ENCODE results near the gene SLC43A2.
"Not testable (repeated sequence)": the region's sequence is repeated elsewhere in the genome, so short reads cannot be mapped to it uniquely, and the experiment has no call there.

Gene SLC43A2

DNA sequence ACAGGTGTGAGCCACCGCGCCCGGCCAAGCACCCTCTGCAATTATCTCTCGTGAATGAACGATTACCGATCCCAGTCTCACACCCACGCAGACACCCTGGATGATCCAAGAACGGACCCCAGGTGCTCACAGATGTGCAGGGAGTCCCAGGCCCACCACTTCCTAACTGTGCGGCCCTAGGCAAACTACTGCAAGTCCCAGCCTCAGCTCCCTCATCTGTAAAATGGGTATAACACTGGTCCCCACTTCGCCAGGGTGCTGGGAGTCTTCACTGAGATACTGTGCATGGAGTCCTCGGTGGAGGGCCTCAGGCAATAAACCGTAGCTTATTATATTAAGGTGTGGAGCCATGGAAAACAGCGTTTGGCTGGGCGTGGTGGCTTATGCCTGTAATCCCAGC is 44.5 kb downstream of the SLC43A2 start:
- DNase-seq, result no peak
- Mint-ChIP-seq H3K4me1 (ENCODE audit: low read depth in 2 of 2) (no peaks in the 10 kb centered on the region), H3K27ac (no peak overlapping the region), H3K9me3 (no peaks in the 10 kb centered on the region), H3K36me3 (ENCODE audit: insufficient read depth) (no peaks in the 10 kb centered on the region), H3K4me3 (no peak overlapping the region), H3K27me3 (no peaks in the 10 kb centered on the region)
- no peak for ATAC-seq (replicated peaks)

DNA sequence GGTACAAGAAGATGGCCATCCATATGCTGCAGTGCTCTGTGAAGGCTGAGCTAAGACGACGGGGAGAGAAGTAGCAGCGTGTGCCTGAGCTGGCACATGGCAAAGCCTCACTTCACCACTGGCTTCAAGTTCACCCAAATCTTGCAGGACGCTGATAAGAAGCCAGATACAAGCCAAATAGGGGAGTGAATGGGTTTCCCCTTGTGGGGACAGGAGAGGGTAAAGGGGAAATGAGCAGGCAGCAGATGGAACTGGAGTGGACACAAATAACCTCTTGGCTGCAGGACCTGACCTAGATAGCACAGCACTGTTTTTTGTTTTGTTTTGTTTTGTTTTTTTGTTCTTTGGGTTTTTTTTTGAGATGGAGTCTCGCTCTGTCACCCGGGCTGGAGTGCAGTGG is 45.1 kb downstream of the SLC43A2 start:
- no peaks in the 10 kb centered on the region for H3K36me3 Mint-ChIP-seq (ENCODE audit: insufficient read depth)
- H3K4me1 Mint-ChIP-seq (ENCODE audit: low read depth in 2 of 2), result no peaks in the 10 kb centered on the region

DNA sequence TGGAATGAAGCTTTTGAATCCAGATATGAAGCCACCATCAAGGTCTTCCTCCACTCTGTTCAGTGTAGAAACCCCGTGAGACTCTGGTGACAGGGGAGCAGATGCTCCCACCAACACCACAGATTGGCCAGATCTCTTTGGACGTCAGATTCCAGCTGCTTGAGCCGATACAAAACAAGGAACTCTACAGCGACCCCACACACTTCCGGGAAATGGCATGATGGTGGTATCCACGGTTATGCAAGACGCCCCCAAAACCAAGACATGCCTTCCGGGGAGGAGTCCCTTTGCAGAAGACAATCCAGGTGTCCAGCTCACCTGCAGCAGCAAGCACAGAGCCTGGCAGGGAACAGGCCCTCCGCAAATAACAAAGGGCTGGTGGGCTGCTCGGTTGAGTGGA is 46.3 kb downstream of the SLC43A2 start:
- no peaks in the 10 kb centered on the region for H3K36me3 Mint-ChIP-seq (ENCODE audit: insufficient read depth)
- DNase-seq (no peak), ATAC-seq (replicated peaks) (no peak)
- no peak overlapping the region for H3K4me3 Mint-ChIP-seq
- H3K27ac Mint-ChIP-seq, result no peak overlapping the region
- no peaks in the 10 kb centered on the region for H3K4me1 Mint-ChIP-seq (ENCODE audit: low read depth in 2 of 2)
- no peaks in the 10 kb centered on the region for H3K9me3 Mint-ChIP-seq
- no peaks in the 10 kb centered on the region for H3K27me3 Mint-ChIP-seq

More for the DNA sequence above, 45.1 kb downstream of the SLC43A2 start:
- ATAC-seq (replicated peaks) (no peak), DNase-seq (no peak)
- H3K4me3 Mint-ChIP-seq, result no peak overlapping the region
- H3K9me3 Mint-ChIP-seq, result no peaks in the 10 kb centered on the region
- H3K27me3 Mint-ChIP-seq, result no peaks in the 10 kb centered on the region
- H3K27ac Mint-ChIP-seq, result no peak overlapping the region

DNA sequence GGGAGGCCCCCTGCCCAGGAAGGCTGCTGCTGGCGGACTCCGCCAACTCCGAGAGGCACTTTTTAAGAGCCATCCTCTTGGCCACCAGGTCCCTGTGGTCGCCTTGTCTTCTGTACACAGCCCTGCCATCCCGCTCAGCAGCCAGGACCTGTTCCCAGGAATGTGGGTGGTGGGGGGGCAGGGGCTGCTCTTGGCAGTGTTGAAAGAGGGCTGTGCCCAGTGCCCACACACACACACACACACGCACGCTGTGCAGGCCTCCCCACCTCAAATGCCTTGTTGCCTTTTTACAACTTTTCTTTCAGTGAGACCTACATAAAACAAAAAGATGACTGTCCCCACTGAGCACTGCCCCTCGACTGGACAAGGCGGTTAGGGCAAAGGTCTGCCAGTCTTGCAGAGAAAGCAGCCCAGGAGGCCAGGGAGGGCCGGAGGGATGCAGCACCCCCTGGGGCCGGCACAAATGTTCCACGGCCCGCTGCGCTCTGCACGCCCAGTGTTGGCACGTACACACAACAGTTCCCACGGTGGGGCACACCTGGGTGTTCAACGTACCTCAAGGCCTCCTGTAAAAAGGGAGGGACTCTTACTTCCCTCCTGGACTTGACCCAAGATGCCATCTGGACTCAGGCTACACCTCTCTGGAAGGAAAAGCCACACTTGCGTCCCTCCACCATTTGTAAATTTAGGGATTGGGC is 47.5 kb downstream of the SLC43A2 start:
- no peaks in the 10 kb centered on the region for H3K4me1 Mint-ChIP-seq (ENCODE audit: low read depth in 2 of 2)
- H3K4me3 Mint-ChIP-seq, result no peak overlapping the region
- H3K27ac Mint-ChIP-seq, result no peak overlapping the region
- DNase-seq (no peak), ATAC-seq (replicated peaks) (no peak)
- no peaks in the 10 kb centered on the region for H3K36me3 Mint-ChIP-seq (ENCODE audit: insufficient read depth)
- no peaks in the 10 kb centered on the region for H3K9me3 Mint-ChIP-seq
- H3K27me3 Mint-ChIP-seq, result no peaks in the 10 kb centered on the region

DNA sequence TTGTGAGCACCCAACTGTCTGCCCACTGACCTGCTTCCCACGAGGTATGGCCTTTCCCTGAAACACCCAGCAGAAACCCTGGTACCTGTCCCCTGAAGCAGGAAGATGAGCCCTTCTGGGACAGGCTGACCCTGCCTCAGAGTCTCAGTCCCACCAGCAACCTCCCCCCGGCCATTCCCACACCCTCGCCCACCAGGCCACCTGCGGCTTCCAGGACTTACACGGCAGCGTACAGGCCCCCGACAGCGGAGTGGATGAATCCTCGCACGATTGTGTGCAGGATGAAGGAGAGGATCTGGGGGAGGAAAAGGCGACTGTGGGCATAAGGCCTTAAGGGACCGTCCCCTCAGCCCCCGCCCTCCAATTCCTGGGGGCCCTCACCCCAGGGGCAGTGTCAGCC is 50.6 kb downstream of the SLC43A2 start:
- ATAC-seq (replicated peaks), result no peak
- no peaks in the 10 kb centered on the region for H3K4me1 Mint-ChIP-seq (ENCODE audit: low read depth in 2 of 2)
- no peak overlapping the region for H3K4me3 Mint-ChIP-seq
- no peak for DNase-seq
- no peaks in the 10 kb centered on the region for H3K36me3 Mint-ChIP-seq (ENCODE audit: insufficient read depth)
- no peaks in the 10 kb centered on the region for H3K9me3 Mint-ChIP-seq
- no peaks in the 10 kb centered on the region for H3K27me3 Mint-ChIP-seq
- no peak overlapping the region for H3K27ac Mint-ChIP-seq

DNA sequence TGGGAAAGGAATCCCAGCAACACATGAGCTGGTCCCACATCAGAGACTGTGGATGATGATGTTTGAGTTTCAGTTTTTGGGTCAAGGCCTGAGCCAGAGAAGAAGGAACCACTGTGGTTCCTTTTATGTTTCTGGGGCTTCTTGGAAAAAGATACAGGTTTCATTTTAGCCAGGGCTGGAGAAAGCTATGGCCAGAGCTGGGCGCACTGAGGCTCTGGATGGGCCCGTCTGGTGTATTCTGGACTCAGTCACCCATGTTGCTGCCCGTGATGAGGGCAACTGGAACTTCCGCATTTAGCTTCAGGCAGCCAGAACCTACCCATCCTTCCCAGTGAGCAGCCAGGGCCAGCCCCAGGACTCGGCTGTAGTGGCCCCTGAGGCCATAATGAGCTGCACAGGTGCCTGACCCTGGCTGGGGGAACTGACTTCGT is 51.0 kb downstream of the SLC43A2 start:
- no peak for ATAC-seq (replicated peaks)
- no peak overlapping the region for H3K4me3 Mint-ChIP-seq
- H3K27me3 Mint-ChIP-seq, result no peaks in the 10 kb centered on the region
- no peaks in the 10 kb centered on the region for H3K36me3 Mint-ChIP-seq (ENCODE audit: insufficient read depth)
- no peak overlapping the region for H3K27ac Mint-ChIP-seq
- DNase-seq, result no peak
- no peaks in the 10 kb centered on the region for H3K4me1 Mint-ChIP-seq (ENCODE audit: low read depth in 2 of 2)
- no peaks in the 10 kb centered on the region for H3K9me3 Mint-ChIP-seq

DNA sequence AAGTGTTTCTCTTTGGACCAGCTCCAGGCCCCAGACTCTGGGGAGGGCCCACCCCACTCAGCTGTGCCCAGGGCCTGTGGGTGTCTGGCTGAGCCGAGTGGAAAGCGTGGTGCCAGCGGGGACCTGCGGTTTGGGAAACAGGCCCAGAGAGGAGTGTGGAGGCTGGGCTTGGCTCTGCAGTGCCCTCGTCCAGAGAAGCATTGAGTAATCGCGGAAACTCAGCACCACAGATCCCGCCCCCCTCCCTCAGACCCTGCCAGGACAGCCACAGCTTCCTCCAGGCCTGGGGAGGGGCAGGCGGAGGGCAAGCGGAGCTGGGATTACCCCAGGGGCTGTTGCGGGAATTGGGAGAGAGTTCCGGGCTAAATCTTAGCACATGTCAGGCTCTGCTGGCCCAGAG is 51.5 kb downstream of the SLC43A2 start:
- peak; percentile 41 for ATAC-seq (replicated peaks)
- Mint-ChIP-seq H3K27me3 (no peaks in the 10 kb centered on the region), H3K4me1 (ENCODE audit: low read depth in 2 of 2) (no peaks in the 10 kb centered on the region), H3K36me3 (ENCODE audit: insufficient read depth) (no peaks in the 10 kb centered on the region), H3K9me3 (no peaks in the 10 kb centered on the region), H3K4me3 (no peak overlapping the region), H3K27ac (no peak overlapping the region)
- no peak for DNase-seq

DNA sequence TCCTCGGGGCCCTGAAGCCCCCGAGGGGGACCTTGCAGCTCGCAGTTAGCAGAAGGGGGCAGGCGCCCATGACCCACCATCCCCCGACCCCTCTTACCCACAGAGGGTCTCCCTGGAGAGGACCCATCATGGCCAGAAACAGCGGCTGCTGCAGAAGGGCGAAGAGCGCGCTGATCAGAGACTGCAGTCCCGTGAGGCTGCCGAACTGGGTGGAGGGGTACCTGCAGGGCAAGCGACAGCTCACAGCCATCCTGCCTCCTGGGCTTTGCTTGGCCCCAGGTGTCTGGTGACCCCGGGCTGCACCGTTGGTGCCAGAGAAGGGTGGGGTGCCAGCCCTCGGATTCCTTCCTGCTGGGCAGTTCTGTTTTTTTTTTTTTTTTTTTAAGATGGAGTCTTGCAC is 52.1 kb downstream of the SLC43A2 start:
- Mint-ChIP-seq H3K27me3 (no peaks in the 10 kb centered on the region), H3K27ac (no peak overlapping the region), H3K9me3 (no peaks in the 10 kb centered on the region), H3K4me1 (ENCODE audit: low read depth in 2 of 2) (no peaks in the 10 kb centered on the region), H3K36me3 (ENCODE audit: insufficient read depth) (no peaks in the 10 kb centered on the region), H3K4me3 (no peak overlapping the region)
- DNase-seq (no peak), ATAC-seq (replicated peaks) (no peak)

DNA sequence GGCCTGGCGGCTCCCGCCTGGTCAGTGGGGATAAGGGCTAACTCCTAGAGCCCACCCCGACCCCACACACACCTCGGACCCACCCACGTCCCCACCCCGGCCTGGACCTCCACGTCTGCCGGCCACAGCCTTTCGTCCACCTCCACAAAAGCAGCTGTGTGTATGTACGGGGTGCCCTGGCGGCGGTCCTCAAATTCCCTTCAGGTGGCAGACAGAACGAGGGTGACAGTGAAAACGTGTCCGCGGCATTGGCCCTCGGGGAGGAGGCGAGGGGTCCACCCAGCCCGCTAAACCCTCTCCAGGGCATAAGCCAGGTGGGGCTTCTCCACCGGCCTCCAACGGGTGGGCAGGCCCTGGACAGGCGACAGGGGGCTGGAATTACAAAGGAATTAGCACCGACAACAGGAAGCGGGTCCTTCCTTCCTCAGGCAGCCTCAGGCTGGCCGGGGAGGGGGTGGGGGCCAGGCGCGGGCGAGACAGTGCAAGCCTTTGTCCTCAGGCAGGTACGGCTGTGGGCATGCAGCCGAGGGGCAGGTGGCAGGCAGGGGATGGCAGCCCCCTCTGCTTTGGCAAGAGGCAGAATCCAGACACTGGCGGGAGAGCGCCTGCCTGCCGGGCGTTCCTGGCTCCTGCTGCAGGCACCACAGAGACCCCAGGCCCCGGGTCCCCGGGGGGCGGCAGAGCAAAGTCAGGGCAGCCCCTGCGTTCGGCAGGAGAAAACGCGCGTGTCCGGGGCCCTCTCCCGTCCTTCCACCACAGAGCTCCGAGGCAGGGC is 53.8 kb downstream of the SLC43A2 start:
- no peaks in the 10 kb centered on the region for H3K9me3 Mint-ChIP-seq
- no peak overlapping the region for H3K27ac Mint-ChIP-seq
- no peaks in the 10 kb centered on the region for H3K4me1 Mint-ChIP-seq (ENCODE audit: low read depth in 2 of 2)
- DNase-seq, result no peak
- H3K4me3 Mint-ChIP-seq, result no peak overlapping the region
- no peaks in the 10 kb centered on the region for H3K36me3 Mint-ChIP-seq (ENCODE audit: insufficient read depth)
- H3K27me3 Mint-ChIP-seq, result no peaks in the 10 kb centered on the region
- no peak for ATAC-seq (replicated peaks)

DNA sequence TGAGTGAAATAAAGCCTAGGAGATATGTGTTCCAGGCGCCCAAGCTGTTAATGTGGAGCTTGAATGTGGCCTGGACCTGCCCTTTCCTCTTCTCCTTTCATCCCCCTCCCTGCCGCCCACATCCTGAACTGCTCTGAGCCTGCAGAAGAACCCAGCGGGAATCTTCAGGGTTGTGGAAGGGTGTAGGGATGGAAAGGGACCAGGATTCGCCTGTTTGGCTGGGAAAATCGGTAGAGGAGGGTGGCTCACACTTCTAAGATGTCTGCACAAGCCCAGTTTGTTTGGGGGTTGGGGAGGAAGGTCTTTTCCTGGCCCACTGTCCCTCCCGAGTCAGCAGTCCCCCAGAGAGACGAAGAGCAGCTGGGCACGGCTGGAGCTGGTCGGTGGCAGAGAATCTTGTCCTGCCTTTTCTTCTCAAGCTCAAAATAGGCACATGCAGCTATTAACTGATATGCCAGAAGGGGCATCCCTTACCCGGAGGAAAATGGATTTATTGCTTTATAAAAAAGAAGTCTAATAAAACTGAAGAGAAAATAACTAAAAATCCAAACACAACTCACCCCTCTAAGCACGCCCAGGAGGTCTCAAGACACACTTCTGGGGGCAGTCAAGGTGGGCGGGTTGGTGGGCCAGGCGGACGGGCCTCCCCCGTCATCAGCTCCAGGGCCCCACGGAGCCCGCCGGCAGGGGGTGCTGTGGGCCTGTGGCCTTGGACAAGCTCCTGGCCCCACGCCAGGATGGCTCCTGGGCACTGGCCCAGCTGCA is 54.5 kb downstream of the SLC43A2 start:
- H3K36me3 Mint-ChIP-seq (ENCODE audit: insufficient read depth), result no peaks in the 10 kb centered on the region
- no peaks in the 10 kb centered on the region for H3K4me1 Mint-ChIP-seq (ENCODE audit: low read depth in 2 of 2)
- H3K4me3 Mint-ChIP-seq, result no peak overlapping the region
- DNase-seq (peak; percentile 49 to 51 (median 50)), ATAC-seq (replicated peaks) (peak; percentile 54)
- H3K27me3 Mint-ChIP-seq, result no peaks in the 10 kb centered on the region
- H3K9me3 Mint-ChIP-seq, result no peaks in the 10 kb centered on the region
- H3K27ac Mint-ChIP-seq, result no peak overlapping the region

DNA sequence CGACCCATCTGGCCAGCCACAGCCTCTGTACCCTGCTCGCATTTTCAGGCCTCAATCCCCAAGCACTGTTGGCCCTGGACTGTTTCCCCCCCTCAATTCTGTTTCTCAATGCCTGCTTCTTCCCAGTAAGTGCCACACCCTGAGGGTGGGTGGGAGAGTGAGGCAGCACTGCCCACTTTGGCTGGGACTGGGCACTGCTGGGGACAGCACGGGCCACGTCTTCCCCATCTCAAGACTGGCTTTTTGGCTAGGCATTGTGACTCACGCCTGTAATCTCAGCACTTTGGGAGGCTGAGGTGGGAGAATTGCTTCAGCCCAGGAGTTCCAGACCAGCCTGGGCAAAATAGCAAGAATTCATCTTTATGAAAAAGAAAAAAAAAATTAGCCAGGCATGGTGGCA is 56.0 kb downstream of the SLC43A2 start:
- H3K36me3 Mint-ChIP-seq (ENCODE audit: insufficient read depth); H3K9me3 Mint-ChIP-seq; H3K4me1 Mint-ChIP-seq (ENCODE audit: low read depth in 2 of 2); H3K4me3 Mint-ChIP-seq; H3K27me3 Mint-ChIP-seq; DNase-seq; ATAC-seq (replicated peaks); H3K27ac Mint-ChIP-seq: not testable (repeated sequence)

DNA sequence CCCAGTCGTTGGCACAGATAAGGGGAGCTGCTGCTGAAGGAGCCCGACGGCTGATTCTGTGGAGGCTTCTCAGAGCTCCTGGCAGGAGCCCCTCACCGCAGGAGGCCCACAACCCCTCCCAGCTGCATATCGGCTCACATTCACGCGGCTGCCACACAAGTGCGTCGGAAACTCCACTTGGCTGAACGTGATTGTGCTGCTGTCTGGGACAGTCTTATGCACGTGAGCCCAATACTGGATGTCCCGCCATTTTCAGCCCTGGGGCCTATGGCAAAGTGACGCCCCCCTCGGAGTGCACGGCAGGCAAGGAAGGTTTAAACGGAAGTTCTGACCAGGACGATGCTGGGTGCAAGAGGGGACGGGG is 57.3 kb downstream of the SLC43A2 start:
- no peak overlapping the region for H3K27ac Mint-ChIP-seq
- DNase-seq (no peak), ATAC-seq (replicated peaks) (no peak)
- no peak overlapping the region for H3K4me3 Mint-ChIP-seq
- no peaks in the 10 kb centered on the region for H3K36me3 Mint-ChIP-seq (ENCODE audit: insufficient read depth)
- no peaks in the 10 kb centered on the region for H3K9me3 Mint-ChIP-seq
- no peaks in the 10 kb centered on the region for H3K27me3 Mint-ChIP-seq
- peaks cover 9 to 11% of the 10 kb centered on the region in 2 donors for H3K4me1 Mint-ChIP-seq (ENCODE audit: low read depth in 2 of 2)

DNA sequence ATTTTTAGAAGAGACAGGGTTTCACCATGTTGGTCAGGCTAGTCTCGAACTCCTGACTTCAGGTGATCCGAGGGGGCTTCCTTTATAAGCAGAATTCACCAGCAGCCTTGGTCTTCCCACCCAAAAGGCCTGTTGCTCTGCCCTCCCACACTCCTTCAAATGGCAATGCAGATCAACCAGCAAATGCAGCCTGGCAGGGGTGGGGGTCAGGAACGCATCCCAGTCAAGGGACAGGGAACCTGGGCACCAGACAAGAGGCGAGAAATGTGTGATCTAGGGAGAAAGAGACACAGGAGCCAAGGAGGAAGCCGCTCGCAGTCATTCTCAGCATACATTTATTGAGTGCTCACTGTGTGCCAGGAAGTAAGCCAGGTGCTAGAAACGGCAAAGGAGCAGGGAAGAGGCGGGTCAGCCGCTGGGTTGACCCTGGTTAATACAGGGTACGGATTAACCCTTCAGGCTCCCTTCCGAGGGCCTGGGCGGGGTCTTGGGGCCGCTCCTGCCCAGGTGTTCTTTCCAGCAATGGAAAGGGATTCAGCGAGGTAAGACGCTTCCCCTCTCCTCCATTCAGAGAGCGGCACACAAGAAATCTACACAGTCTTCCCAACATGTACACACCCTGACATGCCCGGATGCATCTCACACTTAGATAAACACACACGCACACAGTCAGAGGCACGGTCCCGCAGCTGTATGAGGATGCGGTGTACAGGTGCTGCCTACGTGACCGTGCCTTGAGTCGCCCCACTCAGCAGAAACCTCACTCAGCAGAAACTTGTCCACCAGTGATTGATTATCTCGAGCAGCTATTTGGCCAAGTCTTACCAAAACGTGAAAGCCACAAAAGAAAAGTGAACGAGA is 59.5 kb downstream of the SLC43A2 start:
- H3K4me3 Mint-ChIP-seq, result no peak overlapping the region
- H3K4me1 Mint-ChIP-seq (ENCODE audit: low read depth in 2 of 2), result peaks cover 10 to 11% of the 10 kb centered on the region in 2 donors
- DNase-seq (no peak), ATAC-seq (replicated peaks) (no peak)
- H3K27ac Mint-ChIP-seq, result peak overlapping the region in 1 of 2 donors; percentile 25
- H3K9me3 Mint-ChIP-seq, result no peaks in the 10 kb centered on the region
- no peaks in the 10 kb centered on the region for H3K36me3 Mint-ChIP-seq (ENCODE audit: insufficient read depth)
- H3K27me3 Mint-ChIP-seq, result no peaks in the 10 kb centered on the region
